OCI-LY3 (cell line): ENCODE data around the gene NHEJ1.

Source experiments
- H2AFZ ChIP-seq: fragments of 200-600, 300-600 bp; shearing (Covaris generic); 2 replicates; pipeline ENCODE4 v1.6.0; 2014; ENCODE audit warnings: antibody characterized with exemption, low read depth, low read length
- H3K27ac ChIP-seq: fragments of 200-600, 300-600 bp; sonication (generic); 2 replicates; pipeline ENCODE4 v1.5.1; 2014; ENCODE audit warnings: mild to moderate bottlenecking, low read length, moderate library complexity, mixed read lengths
- H3K27me3 ChIP-seq: fragments of 200-600, 300-600 bp; sonication (generic); 2 replicates; pipeline ENCODE4 v1.6.1; 2014; ENCODE audit warnings: low read depth, low read length, mixed read lengths
- H3K36me3 ChIP-seq: fragments of 200-600, 300-600 bp; sonication (generic); replicated peaks from 2 replicates; pipeline ENCODE3; 2014; ENCODE audit warnings: low read depth, low read length, mixed read lengths
- H3K4me1 ChIP-seq: fragments of 300-600, 200-600 bp; sonication (generic); 2 replicates; pipeline ENCODE4 v1.6.1; 2014; ENCODE audit warnings: low read length, mixed read lengths
- H3K4me2 ChIP-seq: fragments of 200-600, 300-600 bp; sonication (generic); 2 replicates; pipeline ENCODE4 v1.6.1; 2014; ENCODE audit warnings: low read length, mixed read lengths
- H3K4me3 ChIP-seq: fragments of 300-600, 200-600 bp; sonication (generic); 2 replicates; pipeline ENCODE4 v1.5.1; 2014; ENCODE audit warnings: antibody characterized with exemption, mild to moderate bottlenecking, low read length, moderate library complexity
- H3K79me2 ChIP-seq: fragments of 300-600, 200-600 bp; shearing (Covaris generic); 2 replicates; pipeline ENCODE4 v1.6.1; 2014; ENCODE audit warnings: mild to moderate bottlenecking, low read length, mixed read lengths
- H3K9ac ChIP-seq: fragments of 300-600, 200-600 bp; shearing (Covaris generic); 2 replicates; pipeline ENCODE4 v1.6.0; 2014; ENCODE audit warnings: mild to moderate bottlenecking, low read length, moderate library complexity
- H3K9me3 ChIP-seq: fragments of 200-600, 300-600 bp; shearing (Covaris generic); 2 replicates; pipeline ENCODE4 v1.6.1; 2014; ENCODE audit warnings: low read length, mixed read lengths; ENCODE audit not compliant: insufficient read depth
- H4K20me1 ChIP-seq: fragments of 200-600, 300-600 bp; sonication (generic); 2 replicates; pipeline ENCODE4 v1.6.1; 2016; ENCODE audit warnings: low read length, mixed read lengths; ENCODE audit not compliant: insufficient read depth
- EZH2phosphoT487 ChIP-seq: fragments of 200-600 bp; shearing (Covaris generic); IDR thresholded peaks from 2 replicates; pipeline ENCODE4 v1.6.1; 2018; ENCODE audit warnings: antibody characterized with exemption, mixed run types, low read depth
- TF ChIP-seq, protein P1 (sequence below): fragments of 200-600, 300-600 bp; sonication (generic); IDR thresholded peaks from 2 replicates; pipeline ENCODE4 v1.5.1; 2014; ENCODE audit warnings: antibody characterized with exemption, low read length, low read depth

Gene NHEJ1

DNA sequence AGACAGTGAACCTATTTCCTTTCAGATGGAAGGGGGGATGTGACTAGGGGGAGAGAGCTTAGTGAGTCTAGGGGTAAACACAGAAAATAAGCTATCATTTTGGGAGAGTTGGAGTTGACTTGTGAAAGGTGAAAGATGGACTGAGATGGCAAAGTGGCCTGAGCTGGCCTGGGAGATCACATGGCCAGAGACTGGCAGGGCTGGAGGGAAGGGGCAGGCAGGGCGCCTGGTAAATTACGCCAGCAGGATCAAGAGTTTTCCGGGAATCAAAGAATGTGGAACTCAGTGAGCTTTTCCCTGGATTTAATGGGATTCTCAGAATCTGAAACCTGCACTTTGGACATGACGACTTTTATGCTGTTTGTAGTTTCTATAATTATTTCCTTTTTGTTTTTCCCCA, 118.5 kb downstream of the NHEJ1 start:
- no peaks in the 10 kb centered on the region for H3K36me3 ChIP-seq
- H4K20me1 ChIP-seq: no peaks in the 10 kb centered on the region
- H3K9ac ChIP-seq: no peak overlapping the region
- TF ChIP-seq, protein P1, sequence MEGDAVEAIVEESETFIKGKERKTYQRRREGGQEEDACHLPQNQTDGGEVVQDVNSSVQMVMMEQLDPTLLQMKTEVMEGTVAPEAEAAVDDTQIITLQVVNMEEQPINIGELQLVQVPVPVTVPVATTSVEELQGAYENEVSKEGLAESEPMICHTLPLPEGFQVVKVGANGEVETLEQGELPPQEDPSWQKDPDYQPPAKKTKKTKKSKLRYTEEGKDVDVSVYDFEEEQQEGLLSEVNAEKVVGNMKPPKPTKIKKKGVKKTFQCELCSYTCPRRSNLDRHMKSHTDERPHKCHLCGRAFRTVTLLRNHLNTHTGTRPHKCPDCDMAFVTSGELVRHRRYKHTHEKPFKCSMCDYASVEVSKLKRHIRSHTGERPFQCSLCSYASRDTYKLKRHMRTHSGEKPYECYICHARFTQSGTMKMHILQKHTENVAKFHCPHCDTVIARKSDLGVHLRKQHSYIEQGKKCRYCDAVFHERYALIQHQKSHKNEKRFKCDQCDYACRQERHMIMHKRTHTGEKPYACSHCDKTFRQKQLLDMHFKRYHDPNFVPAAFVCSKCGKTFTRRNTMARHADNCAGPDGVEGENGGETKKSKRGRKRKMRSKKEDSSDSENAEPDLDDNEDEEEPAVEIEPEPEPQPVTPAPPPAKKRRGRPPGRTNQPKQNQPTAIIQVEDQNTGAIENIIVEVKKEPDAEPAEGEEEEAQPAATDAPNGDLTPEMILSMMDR: no peak
- no peak overlapping the region for H3K27ac ChIP-seq
- H2AFZ ChIP-seq: no peak overlapping the region
- H3K27me3 ChIP-seq: peaks cover 4% of the 10 kb centered on the region; the same call in 1 of the 2 replicates
- no peak overlapping the region for H3K4me3 ChIP-seq
- H3K4me1 ChIP-seq: no peaks in the 10 kb centered on the region
- H3K9me3 ChIP-seq: no peaks in the 10 kb centered on the region
- H3K79me2 ChIP-seq: no peaks in the 10 kb centered on the region
- H3K4me2 ChIP-seq: no peak overlapping the region

DNA sequence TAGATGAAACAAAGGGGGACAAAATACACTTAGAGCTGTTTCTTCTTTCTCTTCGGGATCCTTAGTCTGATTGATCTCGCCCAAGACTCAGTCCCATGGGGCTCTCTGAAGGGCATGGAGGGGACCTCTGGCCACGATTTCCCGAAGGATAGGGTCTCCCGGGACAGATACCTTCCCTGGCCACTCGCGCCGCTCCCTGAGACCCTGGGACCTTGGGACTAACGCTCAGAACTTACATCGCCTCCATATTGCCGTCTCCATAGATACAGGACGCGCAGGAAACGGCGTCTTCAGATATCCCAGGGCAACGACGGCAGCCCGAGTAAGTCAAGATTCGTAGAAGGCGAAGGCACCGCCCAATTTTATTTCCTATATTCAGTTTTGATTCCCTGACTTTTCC, 119.4 kb downstream of the NHEJ1 start, which contains the start of gene CFAP65:
Gene CFAP65, minus strand, starts transcription at position 265 of the 400 bp plus-strand sequence. CDS start 2,468 bp downstream, outside the sequence.
- no peak within 1 kb of the TSS for H3K9ac ChIP-seq
- H3K36me3 ChIP-seq: no peaks in the 10 kb centered on the region
- H2AFZ ChIP-seq: no peak within 1 kb of the TSS
- H3K4me1 ChIP-seq: no peaks in the 10 kb centered on the region
- no peak within 1 kb of the TSS for H3K4me2 ChIP-seq
- H3K27ac ChIP-seq: no peak within 1 kb of the TSS
- peaks cover 4% of the 10 kb centered on the region; the same call in 1 of the 2 replicates for H3K27me3 ChIP-seq
- H3K4me3 ChIP-seq: no peak within 1 kb of the TSS
- TF ChIP-seq EZH2phosphoT487: no peak
- TF ChIP-seq, protein P1: no peak
- no peaks in the 10 kb centered on the region for H3K9me3 ChIP-seq
- no peaks in the 10 kb centered on the region for H3K79me2 ChIP-seq
- H4K20me1 ChIP-seq: no peaks in the 10 kb centered on the region

DNA sequence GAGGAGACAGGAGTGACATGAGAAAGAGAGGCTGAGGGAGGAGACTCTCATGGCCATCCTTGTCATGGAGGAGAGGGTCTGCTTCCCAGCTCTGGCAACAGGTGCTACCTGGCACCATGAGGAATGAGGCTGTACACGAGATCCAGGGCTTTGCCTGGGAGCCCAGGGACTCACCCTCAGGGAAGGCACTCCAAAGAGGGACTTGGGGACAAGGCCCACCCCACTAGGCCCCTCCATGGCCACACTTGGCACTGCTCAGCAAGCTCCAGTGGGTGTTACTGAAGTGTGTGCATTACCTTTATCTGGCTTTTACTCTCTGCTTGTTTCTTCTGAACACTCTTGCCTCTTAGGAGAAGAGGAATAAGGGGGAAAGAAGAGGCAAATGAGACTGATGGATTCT, 122.0 kb downstream of the NHEJ1 start:
- H3K9ac ChIP-seq: no peak overlapping the region

DNA sequence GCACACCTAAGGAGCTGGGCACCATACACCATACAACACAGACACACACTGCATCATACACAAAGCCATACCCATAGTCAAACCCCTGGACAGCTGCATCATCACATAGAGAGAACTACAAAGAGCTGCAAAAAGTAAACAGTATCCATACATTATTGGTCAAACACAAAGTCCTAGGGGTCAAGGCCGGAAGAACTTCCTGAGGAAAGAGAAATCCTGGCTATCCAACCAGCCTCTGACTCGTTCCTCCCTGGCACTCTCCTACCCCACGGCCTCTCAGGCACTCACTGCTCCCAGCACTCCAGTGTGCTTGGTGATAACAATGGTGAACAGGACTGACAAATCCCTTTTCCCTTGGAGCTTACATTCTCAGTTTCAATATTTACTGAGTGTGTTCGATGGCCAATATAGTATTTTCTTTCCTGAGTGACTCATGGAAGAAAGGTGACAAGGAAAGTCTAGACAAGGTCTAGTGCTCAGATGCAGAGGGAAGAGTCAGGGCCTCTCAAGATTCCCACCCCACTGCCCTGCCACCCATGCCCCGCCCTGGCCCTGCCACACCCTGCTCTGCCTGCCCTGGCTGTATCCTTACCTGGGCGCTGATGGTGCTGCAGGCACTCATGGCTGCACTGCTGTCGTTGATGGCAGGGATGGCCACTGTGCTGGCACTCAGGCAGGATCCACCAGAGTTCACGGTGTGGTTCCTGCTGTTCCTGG, 122.7 kb downstream of the NHEJ1 start:
- Histone ChIP-seq H3K79me2 (no peaks in the 10 kb centered on the region), H4K20me1 (no peaks in the 10 kb centered on the region), H3K9me3 (no peaks in the 10 kb centered on the region), H3K4me1 (no peaks in the 10 kb centered on the region), H3K4me2 (no peak overlapping the region), H2AFZ (no peak overlapping the region), H3K4me3 (no peak overlapping the region), H3K27ac (no peak overlapping the region), H3K27me3 (peaks cover 7% of the 10 kb centered on the region; the same call in 1 of the 2 replicates), H3K9ac (no peak overlapping the region), H3K36me3 (no peaks in the 10 kb centered on the region)
- TF ChIP-seq EZH2phosphoT487: no peak
- TF ChIP-seq, protein P1: no peak

More for the DNA sequence above, 122.0 kb downstream of the NHEJ1 start:
- no peaks in the 10 kb centered on the region for H3K9me3 ChIP-seq
- no peaks in the 10 kb centered on the region for H4K20me1 ChIP-seq
- H2AFZ ChIP-seq: no peak overlapping the region
- H3K36me3 ChIP-seq: no peaks in the 10 kb centered on the region
- TF ChIP-seq, protein P1: no peak
- no peak for TF ChIP-seq EZH2phosphoT487
- H3K27ac ChIP-seq: no peak overlapping the region
- no peaks in the 10 kb centered on the region for H3K79me2 ChIP-seq
- H3K27me3 ChIP-seq: peaks cover 7% of the 10 kb centered on the region; the same call in 1 of the 2 replicates
- no peaks in the 10 kb centered on the region for H3K4me1 ChIP-seq
- H3K4me2 ChIP-seq: no peak overlapping the region
- H3K4me3 ChIP-seq: no peak overlapping the region
